GM06990 (cell line): Measurements from ENCODE around the gene CIAPIN1.

ENCODE experiments used
- DNase-seq: peaks from one replicate; pipeline ENCODE4 v3.0.0-alpha.2; 2011; ENCODE audit not compliant: insufficient read length; ENCODE audit errors: extremely low read depth
- H3K27me3 ChIP-seq: replicated peaks from 2 replicates; pipeline ENCODE4 v1.6.0; 2011; ENCODE audit warnings: low read length; ENCODE audit not compliant: control insufficient read depth, insufficient read depth
- H3K36me3 ChIP-seq: 2 replicates; pipeline ENCODE4 v1.5.1; 2011; ENCODE audit warnings: low read length; ENCODE audit not compliant: control insufficient read depth, insufficient read depth
- H3K4me3 ChIP-seq: replicated peaks from 2 replicates; pipeline ENCODE4 v1.5.1; 2011; ENCODE audit warnings: low read depth, mild to moderate bottlenecking, control low read depth, low read length
- CTCF ChIP-seq: IDR thresholded peaks from 2 replicates; pipeline ENCODE4 v1.5.1; 2011; ENCODE audit warnings: low read length, control low read depth, mild to moderate bottlenecking, inconsistent platforms; ENCODE audit not compliant: insufficient read depth, poor library complexity, severe bottlenecking

CIAPIN1 gene

DNA sequence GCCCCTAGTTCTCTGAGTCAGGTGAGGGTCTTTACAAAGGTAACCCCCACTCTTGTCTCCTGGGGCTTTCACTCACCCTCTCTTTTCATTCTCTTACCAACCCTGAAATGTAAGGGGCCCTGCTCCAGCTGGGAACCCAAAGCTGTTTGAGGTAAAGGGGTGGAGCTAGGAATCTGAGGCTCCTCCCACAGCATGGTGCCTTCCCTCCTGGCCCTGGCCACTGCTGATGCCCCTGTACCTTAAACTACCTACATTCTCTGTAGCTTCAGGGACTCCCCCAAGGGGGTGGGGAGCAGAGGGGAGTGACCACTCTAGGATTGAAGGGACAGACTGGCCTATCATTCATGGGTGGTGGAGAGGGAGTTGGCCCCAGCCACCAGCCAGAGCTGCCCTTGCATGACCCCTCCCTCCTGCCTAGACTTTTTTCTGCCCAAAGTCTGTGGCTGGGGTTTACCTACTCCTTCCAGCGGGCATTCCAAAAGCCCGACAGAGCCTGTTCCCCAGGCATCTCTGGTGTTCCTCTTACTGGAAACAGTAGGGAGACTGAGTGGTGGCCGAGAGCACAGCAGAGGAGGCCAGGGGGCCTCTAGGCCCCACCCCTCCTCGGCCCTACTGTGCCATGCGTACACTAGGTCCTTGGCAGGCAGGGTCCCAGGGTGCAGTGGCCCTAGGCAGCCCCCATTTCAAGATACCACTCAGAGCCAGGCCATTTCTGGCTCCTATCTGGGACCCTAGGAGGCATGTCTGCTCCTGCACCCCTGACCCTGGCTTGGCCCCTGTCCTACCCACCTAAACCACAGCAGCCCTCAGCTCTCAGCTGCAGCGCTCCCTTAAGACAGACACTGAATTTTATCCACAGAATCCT is 29.6 kb upstream of the CIAPIN1 start:
- DNase-seq = no peak
- H3K4me3 ChIP-seq = no peak overlapping the region
- no peak for TF ChIP-seq CTCF
- peaks cover 13% of the 10 kb centered on the region for H3K36me3 ChIP-seq
- H3K27me3 ChIP-seq = no peaks in the 10 kb centered on the region; the same call in 1 of the 2 replicates

GRCh38 chr16:57475711-57476339 is 28.6 kb upstream of the CIAPIN1 start:
- peak; percentile 78 for DNase-seq
- Histone ChIP-seq H3K36me3 (peaks cover 18% of the 10 kb centered on the region), H3K4me3 (no peak overlapping the region), H3K27me3 (no peaks in the 10 kb centered on the region; the same call in 1 of the 2 replicates)
- TF ChIP-seq CTCF = peak; percentile 92

DNA sequence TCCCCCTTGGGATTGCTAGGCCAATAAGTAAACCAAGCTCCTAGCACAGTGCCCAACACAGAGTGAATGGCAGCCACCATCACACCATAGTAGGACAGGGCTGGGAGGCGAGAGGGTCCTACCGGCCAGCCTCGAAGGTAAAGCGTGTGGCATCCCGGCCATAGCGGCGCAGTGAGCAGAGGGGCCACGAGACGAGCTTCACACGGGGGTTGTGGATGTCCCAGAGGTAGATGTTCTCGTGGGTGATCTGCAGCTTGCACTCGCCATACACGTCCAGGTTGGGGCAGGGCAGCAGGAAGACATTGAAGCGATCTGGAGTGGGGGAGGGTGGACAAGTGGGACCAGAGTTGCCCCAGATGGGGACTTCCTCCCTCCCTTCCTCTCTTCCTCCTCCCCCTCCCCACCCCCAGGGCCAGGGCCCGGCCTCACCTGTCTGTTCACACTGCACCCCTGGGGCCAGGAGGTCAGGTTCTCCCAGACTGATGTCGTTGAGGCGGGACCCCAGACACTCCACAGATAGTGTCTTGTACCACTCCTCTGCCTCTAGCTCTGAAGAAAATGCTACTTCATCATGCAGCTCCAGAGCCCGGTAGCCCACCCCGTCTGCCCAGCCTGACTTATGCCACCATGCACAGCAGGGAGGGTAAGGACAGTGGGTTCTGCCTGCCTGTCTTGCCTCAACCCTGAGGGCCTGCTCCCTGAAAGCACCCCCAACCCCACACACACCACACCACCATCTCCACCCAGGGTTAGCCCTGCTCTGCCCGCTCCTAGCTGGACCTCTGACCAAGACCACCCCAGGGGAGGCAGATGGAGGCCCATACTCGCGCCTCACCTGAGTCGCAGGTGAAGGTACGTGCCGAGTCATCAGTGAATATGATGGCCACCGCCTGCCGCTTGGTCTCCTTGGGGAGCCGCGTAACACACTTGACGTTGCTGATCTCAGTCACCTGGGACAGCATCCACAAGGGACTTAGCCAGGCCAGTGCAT is 27.8 kb upstream of the CIAPIN1 start:
- Histone ChIP-seq H3K4me3 (no peak overlapping the region), H3K27me3 (no peaks in the 10 kb centered on the region; the same call in 1 of the 2 replicates), H3K36me3 (peaks cover 22% of the 10 kb centered on the region)
- no peak for TF ChIP-seq CTCF
- no peak for DNase-seq

GRCh38 chr16:57473906-57474305 is 26.7 kb upstream of the CIAPIN1 start:
- no peak overlapping the region for H3K4me3 ChIP-seq
- H3K27me3 ChIP-seq = no peaks in the 10 kb centered on the region
- TF ChIP-seq CTCF = no peak
- H3K36me3 ChIP-seq = peaks cover 31% of the 10 kb centered on the region
- no peak for DNase-seq

- TF ChIP-seq CTCF = no peak
- Histone ChIP-seq H3K36me3 (peaks cover 34% of the 10 kb centered on the region), H3K27me3 (no peaks in the 10 kb centered on the region), H3K4me3 (no peak overlapping the region)
- DNase-seq = no peak
Measured at GRCh38 chr16:57473176-57473840, 26.1 kb upstream of the CIAPIN1 start.
